ENCODE measurements around the gene BAG1.

The BAG1 gene

GRCh38 chr9:33290247-33291030 lies 25.9 kb upstream of the BAG1 start, which contains the start of gene NFX1:
Gene NFX1, plus strand, starts transcription at chr9:33290516. Its CDS starts 57 bp downstream, at chr9:33290573.
- TF ChIP-seq CTCF (IDR thresholded peaks at IDR 0.05; ENCODE audit: borderline replicate concordance, insufficient read depth, low read depth, low read length) = no peak
- peak within 1 kb of the TSS; percentile 98 for H3K4me3 ChIP-seq (ENCODE audit: low read depth, low read length)

- peak overlapping the region; percentile 98 for H3K4me3 ChIP-seq (ENCODE audit: low read depth, low read length)
- no peak for TF ChIP-seq CTCF (IDR thresholded peaks at IDR 0.05; ENCODE audit: borderline replicate concordance, insufficient read depth, low read depth, low read length)
Observed at GRCh38 chr9:33289936-33290246, 25.4 kb upstream of the BAG1 start.

GRCh38 chr9:33289496-33289895 lies 25.0 kb upstream of the BAG1 start:
- TF ChIP-seq CTCF (IDR thresholded peaks at IDR 0.05; ENCODE audit: borderline replicate concordance, insufficient read depth, low read depth, low read length) = no peak
- H3K4me3 ChIP-seq (ENCODE audit: low read depth, low read length) = peak overlapping the region; percentile 98

- no peak for TF ChIP-seq CTCF (IDR thresholded peaks at IDR 0.05; ENCODE audit: borderline replicate concordance, insufficient read depth, low read depth, low read length)
- H3K4me3 ChIP-seq (ENCODE audit: low read depth, low read length) = peak overlapping the region; percentile 98
Observed at GRCh38 chr9:33288828-33289483, 24.4 kb upstream of the BAG1 start.

- TF ChIP-seq CTCF (IDR thresholded peaks at IDR 0.05; ENCODE audit: borderline replicate concordance, insufficient read depth, low read depth, low read length) = no peak
- H3K4me3 ChIP-seq (ENCODE audit: low read depth, low read length) = no peak overlapping the region
Observed at GRCh38 chr9:33288235-33288634, 23.7 kb upstream of the BAG1 start.

- H3K4me3 ChIP-seq (ENCODE audit: low read depth, low read length) = no peak overlapping the region
- TF ChIP-seq CTCF (IDR thresholded peaks at IDR 0.05; ENCODE audit: borderline replicate concordance, insufficient read depth, low read depth, low read length) = peak; percentile 75
Observed at GRCh38 chr9:33287087-33287490, 22.6 kb upstream of the BAG1 start.

- no peak overlapping the region for H3K4me3 ChIP-seq (ENCODE audit: low read depth, low read length)
- no peak for TF ChIP-seq CTCF (IDR thresholded peaks at IDR 0.05; ENCODE audit: borderline replicate concordance, insufficient read depth, low read depth, low read length)
Observed at GRCh38 chr9:33285502-33285901, 21.0 kb upstream of the BAG1 start.
